OCI-LY1 (cell line): Measurements from ENCODE around the gene PER1.

ENCODE experiments used
- CTCF ChIP-seq: fragments of 200-600 bp; sonication (generic), shearing (Covaris generic); IDR thresholded peaks from 2 replicates; pipeline ENCODE4 v1.5.1; 2017; ENCODE audit warnings: mild to moderate bottlenecking, antibody characterized with exemption, low read length, moderate library complexity, mixed read lengths
- EZH2 ChIP-seq: fragments of 200-600 bp; sonication (generic), shearing (Covaris generic); IDR thresholded peaks from 2 replicates; pipeline ENCODE4 v1.8.0; 2017; ENCODE audit warnings: borderline replicate concordance, mixed run types, mild to moderate bottlenecking, antibody characterized with exemption, low read length, moderate library complexity, mixed read lengths

GRCh38 chr17:8095361-8095760, 56.8 kb downstream of the PER1 start:
- TF ChIP-seq EZH2: no peak
- no peak for TF ChIP-seq CTCF
